Uterus (tissue), 2 donors: ENCODE data around the gene C1orf21.

ENCODE experiments used
- POLR2A ChIP-seq, 2 donors: fragments of 450-650 bp; IDR thresholded peaks; one replicate each; pipeline ENCODE4 v1.6.1; 2016; ENCODE audit warnings: antibody characterized with exemption in 2 of 2, mild to moderate bottlenecking in 1 of 2, moderate library complexity in 1 of 2
- TF ChIP-seq, protein P1 (sequence below), 4 experiments: fragments of 200-600 bp in 2 of 4; fragments of 450-650 bp in 2 of 4; sonication (generic) in 2 of 4; IDR thresholded peaks; one replicate each; pipeline ENCODE4 v1.5.1; 2016 to 2019; ENCODE audit warnings: antibody characterized with exemption in 4 of 4, mild to moderate bottlenecking in 2 of 4, moderate library complexity in 1 of 4

DNA sequence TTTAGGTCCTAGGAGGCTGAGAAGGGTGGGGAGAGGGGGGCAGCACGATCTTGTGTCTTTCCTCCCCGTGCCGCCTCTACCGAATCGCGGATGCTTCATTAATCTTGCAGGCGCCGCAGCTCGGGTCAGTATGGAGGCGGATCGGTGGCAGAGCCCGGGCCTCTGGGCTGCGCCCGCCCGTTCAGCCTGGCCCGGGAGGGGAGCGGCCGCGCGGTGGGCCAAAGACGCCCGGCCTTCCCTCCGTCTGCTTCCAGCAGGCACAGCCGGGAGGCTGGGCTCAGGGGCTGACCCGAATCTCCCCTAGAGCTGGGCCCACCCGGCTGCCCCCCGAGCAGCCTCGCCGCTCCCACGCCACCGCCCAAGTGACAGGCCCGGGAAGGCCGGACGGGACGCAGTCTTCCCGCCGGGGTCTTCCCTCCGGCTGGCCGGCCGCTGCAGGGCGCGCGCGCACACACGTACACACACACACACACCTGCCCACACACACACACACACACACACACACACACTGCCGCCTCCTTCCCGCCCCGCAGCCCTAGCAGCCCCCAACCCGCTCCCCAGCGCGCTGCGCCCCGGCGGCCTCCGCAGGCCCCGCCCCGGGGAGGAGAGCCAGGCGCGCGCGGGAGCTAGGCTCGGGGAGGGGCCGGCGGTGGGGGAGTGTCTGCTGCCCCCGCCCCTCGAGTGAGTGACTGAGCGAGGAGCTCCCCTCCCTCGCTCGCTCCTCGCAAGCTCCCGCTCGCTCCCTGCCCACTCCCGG, at the start of gene C1orf21:
- TF ChIP-seq, protein P1, sequence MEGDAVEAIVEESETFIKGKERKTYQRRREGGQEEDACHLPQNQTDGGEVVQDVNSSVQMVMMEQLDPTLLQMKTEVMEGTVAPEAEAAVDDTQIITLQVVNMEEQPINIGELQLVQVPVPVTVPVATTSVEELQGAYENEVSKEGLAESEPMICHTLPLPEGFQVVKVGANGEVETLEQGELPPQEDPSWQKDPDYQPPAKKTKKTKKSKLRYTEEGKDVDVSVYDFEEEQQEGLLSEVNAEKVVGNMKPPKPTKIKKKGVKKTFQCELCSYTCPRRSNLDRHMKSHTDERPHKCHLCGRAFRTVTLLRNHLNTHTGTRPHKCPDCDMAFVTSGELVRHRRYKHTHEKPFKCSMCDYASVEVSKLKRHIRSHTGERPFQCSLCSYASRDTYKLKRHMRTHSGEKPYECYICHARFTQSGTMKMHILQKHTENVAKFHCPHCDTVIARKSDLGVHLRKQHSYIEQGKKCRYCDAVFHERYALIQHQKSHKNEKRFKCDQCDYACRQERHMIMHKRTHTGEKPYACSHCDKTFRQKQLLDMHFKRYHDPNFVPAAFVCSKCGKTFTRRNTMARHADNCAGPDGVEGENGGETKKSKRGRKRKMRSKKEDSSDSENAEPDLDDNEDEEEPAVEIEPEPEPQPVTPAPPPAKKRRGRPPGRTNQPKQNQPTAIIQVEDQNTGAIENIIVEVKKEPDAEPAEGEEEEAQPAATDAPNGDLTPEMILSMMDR (IDR thresholded peaks at IDR 0.05): no peak
- TF ChIP-seq POLR2A (IDR thresholded peaks at IDR 0.05): peak in 1 of 2 donors; percentile 94
